Parathyroid adenoma (tissue), 2 donors: ENCODE data around the gene PAX7.

Experiments used
- H2AFZ ChIP-seq: fragments of 300-600 bp; sonication (generic); one replicate; pipeline ENCODE4 v1.7.0; 2017; ENCODE audit warnings: antibody characterized with exemption, mild to moderate bottlenecking
- H3K27ac ChIP-seq: fragments of 300-600 bp; sonication (generic); one replicate; pipeline ENCODE4 v1.7.0; 2017
- H3K27me3 ChIP-seq: fragments of 300-600 bp; sonication (generic); one replicate; pipeline ENCODE4 v1.7.0; 2017; ENCODE audit warnings: low read length; ENCODE audit not compliant: control insufficient read depth, insufficient read depth
- H3K36me3 ChIP-seq: fragments of 300-600 bp; sonication (generic); one replicate; pipeline ENCODE4 v1.7.0; 2017; ENCODE audit warnings: low read length; ENCODE audit not compliant: control insufficient read depth, insufficient read depth
- H3K4me1 ChIP-seq: fragments of 300-600 bp; sonication (generic); one replicate; pipeline ENCODE4 v1.7.0; 2017; ENCODE audit warnings: control low read depth
- H3K4me2 ChIP-seq: fragments of 300-600 bp; sonication (generic); one replicate; pipeline ENCODE4 v1.7.0; 2017; ENCODE audit warnings: low read length
- H3K4me3 ChIP-seq: fragments of 300-600 bp; sonication (generic); one replicate; pipeline ENCODE4 v1.7.0; 2017; ENCODE audit warnings: low read depth, low read length
- H3K79me2 ChIP-seq: fragments of 300-600 bp; sonication (generic); one replicate; pipeline ENCODE4 v1.7.0; 2017; ENCODE audit warnings: control low read depth
- H3K9ac ChIP-seq: fragments of 300-600 bp; sonication (generic); one replicate; pipeline ENCODE4 v1.7.0; 2017; ENCODE audit warnings: mild to moderate bottlenecking
- H3K9me3 ChIP-seq: fragments of 300-600 bp; sonication (generic); one replicate; pipeline ENCODE4 v1.7.0; 2017; ENCODE audit warnings: low read length; ENCODE audit not compliant: control insufficient read depth
- TF ChIP-seq, protein P1 (sequence below): fragments of 300-600 bp; sonication (generic); IDR thresholded peaks from one replicate; pipeline ENCODE4 v1.7.0; 2017; ENCODE audit warnings: antibody characterized with exemption, mild to moderate bottlenecking
- donor health status: primary hyperparathyroidism.

The PAX7 gene

DNA sequence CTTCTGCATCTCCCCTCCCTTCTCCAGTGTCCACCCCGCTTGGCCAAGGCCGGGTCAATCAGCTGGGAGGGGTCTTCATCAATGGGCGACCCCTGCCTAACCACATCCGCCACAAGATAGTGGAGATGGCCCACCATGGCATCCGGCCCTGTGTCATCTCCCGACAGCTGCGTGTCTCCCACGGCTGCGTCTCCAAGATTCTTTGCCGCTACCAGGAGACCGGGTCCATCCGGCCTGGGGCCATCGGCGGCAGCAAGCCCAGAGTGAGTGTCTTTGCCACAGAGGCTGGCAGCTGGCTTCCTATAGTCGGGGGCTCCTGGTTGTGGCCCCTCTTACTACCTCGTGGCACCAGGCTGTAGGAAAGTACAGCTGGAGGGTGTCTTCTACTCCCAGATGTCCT, 3.6 kb downstream of the PAX7 start:
- Histone ChIP-seq H3K36me3 (no peaks in the 10 kb centered on the region), H3K4me1 (no peaks in the 10 kb centered on the region), H2AFZ (no peak overlapping the region), H3K9ac (no peak overlapping the region), H3K27ac (no peak overlapping the region), H3K4me3 (no peak overlapping the region), H3K79me2 (no peaks in the 10 kb centered on the region), H3K4me2 (no peak overlapping the region), H3K9me3 (no peaks in the 10 kb centered on the region), H3K27me3 (peaks cover 28% of the 10 kb centered on the region)
- TF ChIP-seq, protein P1, sequence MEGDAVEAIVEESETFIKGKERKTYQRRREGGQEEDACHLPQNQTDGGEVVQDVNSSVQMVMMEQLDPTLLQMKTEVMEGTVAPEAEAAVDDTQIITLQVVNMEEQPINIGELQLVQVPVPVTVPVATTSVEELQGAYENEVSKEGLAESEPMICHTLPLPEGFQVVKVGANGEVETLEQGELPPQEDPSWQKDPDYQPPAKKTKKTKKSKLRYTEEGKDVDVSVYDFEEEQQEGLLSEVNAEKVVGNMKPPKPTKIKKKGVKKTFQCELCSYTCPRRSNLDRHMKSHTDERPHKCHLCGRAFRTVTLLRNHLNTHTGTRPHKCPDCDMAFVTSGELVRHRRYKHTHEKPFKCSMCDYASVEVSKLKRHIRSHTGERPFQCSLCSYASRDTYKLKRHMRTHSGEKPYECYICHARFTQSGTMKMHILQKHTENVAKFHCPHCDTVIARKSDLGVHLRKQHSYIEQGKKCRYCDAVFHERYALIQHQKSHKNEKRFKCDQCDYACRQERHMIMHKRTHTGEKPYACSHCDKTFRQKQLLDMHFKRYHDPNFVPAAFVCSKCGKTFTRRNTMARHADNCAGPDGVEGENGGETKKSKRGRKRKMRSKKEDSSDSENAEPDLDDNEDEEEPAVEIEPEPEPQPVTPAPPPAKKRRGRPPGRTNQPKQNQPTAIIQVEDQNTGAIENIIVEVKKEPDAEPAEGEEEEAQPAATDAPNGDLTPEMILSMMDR, result no peak

GRCh38 chr1:18635070-18635577, 4.5 kb downstream of the PAX7 start:
- no peak overlapping the region for H3K4me2 ChIP-seq
- H3K36me3 ChIP-seq, result no peaks in the 10 kb centered on the region
- H3K79me2 ChIP-seq, result no peaks in the 10 kb centered on the region
- no peaks in the 10 kb centered on the region for H3K9me3 ChIP-seq
- H2AFZ ChIP-seq, result no peak overlapping the region
- no peak overlapping the region for H3K27ac ChIP-seq
- H3K4me1 ChIP-seq, result no peaks in the 10 kb centered on the region
- H3K9ac ChIP-seq, result no peak overlapping the region
- H3K27me3 ChIP-seq, result peaks cover 24% of the 10 kb centered on the region
- no peak overlapping the region for H3K4me3 ChIP-seq
- TF ChIP-seq, protein P1, result no peak

GRCh38 chr1:18635891-18636595, 5.4 kb downstream of the PAX7 start:
- TF ChIP-seq, protein P1, result no peak
- H3K27me3 ChIP-seq, result peaks cover 18% of the 10 kb centered on the region
- H3K9me3 ChIP-seq, result no peaks in the 10 kb centered on the region
- H3K9ac ChIP-seq, result no peak overlapping the region
- H3K36me3 ChIP-seq, result no peaks in the 10 kb centered on the region
- no peak overlapping the region for H3K27ac ChIP-seq
- no peaks in the 10 kb centered on the region for H3K4me1 ChIP-seq
- no peak overlapping the region for H2AFZ ChIP-seq
- H3K4me2 ChIP-seq, result no peak overlapping the region
- no peak overlapping the region for H3K4me3 ChIP-seq
- H3K79me2 ChIP-seq, result no peaks in the 10 kb centered on the region

DNA sequence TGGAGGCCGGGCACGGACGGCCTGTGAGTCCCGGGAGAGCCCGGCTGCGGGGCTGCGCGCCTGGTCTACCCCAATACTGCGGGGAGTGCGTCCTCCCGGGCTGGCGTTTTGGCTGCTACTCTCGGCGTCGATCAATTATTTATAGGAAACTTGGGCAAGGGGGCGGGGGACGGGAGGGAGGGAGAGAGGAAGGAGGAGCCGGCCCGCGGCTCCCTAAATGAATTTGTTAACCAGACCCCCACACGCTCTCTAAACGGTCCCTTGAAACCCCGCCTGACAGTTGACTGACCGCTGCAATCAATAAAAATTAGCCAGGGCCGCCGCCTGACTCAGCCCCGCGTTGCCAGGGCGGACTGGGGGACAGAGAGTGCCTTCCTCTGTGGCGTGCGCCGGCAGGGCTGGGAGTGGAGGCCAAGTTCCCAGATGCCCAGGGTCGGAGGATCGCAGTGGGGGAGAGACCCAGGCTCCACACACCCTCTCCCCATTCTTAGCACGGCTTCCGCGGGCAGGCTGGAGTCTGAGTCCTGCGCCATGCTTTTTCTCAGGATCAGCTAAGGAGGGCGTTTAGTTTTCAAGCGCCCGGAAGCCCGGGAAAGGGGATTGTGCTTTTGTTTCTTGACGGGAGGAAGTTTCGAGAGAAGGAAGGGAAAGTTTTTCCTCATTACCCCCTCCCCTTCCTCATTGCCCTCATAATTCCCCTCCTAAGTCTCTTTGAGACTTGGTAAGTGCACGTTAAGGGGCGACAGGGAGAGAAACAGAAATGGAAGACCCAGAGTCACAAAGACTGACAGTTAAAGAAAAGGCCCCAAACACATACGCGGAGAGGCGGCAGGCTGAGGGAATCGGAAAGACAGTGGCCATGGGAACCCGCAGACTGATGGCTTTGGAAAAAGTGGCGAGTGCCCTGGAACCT, 6.2 kb downstream of the PAX7 start:
- no peak overlapping the region for H3K9ac ChIP-seq
- H3K36me3 ChIP-seq, result no peaks in the 10 kb centered on the region
- H2AFZ ChIP-seq, result no peak overlapping the region
- TF ChIP-seq, protein P1, result no peak
- no peak overlapping the region for H3K4me3 ChIP-seq
- no peak overlapping the region for H3K27ac ChIP-seq
- no peaks in the 10 kb centered on the region for H3K9me3 ChIP-seq
- no peak overlapping the region for H3K4me2 ChIP-seq
- no peaks in the 10 kb centered on the region for H3K4me1 ChIP-seq
- H3K27me3 ChIP-seq, result peaks cover 17% of the 10 kb centered on the region
- H3K79me2 ChIP-seq, result no peaks in the 10 kb centered on the region
